NB4 (cell line): ENCODE data around the gene MEGF10.

Experiments
- CTCF ChIP-seq: IDR thresholded peaks from one replicate; pipeline ENCODE4 v1.5.1; 2012; ENCODE audit warnings: low read depth, low read length
- MAX ChIP-seq: IDR thresholded peaks from 2 replicates; pipeline ENCODE4 v1.6.1; 2011; ENCODE audit warnings: low read depth, low read length
- MYC ChIP-seq: IDR thresholded peaks from 2 replicates; pipeline ENCODE4 v1.6.1; 2011; ENCODE audit warnings: low read depth, low read length
- POLR2A ChIP-seq: IDR thresholded peaks from 2 replicates; pipeline ENCODE4 v1.6.1; 2011; ENCODE audit warnings: mild to moderate bottlenecking; ENCODE audit not compliant: insufficient read length; ENCODE audit errors: extremely low read depth

- TF ChIP-seq CTCF (no peak), POLR2A (no peak), MAX (no peak), MYC (no peak)
Measured at GRCh38 chr5:127298656-127299055, 8.1 kb downstream of the MEGF10 start.
